NCI-H2196 treated with DMSO at 0.1 percent for 48 hours (cell line): ENCODE results near the gene PDIA3.
"Not testable (repeated sequence)": the region's sequence is repeated elsewhere in the genome, so short reads cannot be mapped to it uniquely, and the experiment has no call there.

Experiments
- DNase-seq: peaks from one replicate; lab custom pipeline; 2025; ENCODE audit not compliant: unreplicated experiment; lab: John Stamatoyannopoulos, UW

The PDIA3 gene

GRCh38 chr15:43776101-43776717, 30.0 kb downstream of the PDIA3 start:
- DNase-seq, result no peak

GRCh38 chr15:43776718-43777266, 30.6 kb downstream of the PDIA3 start, which contains the start of gene ELL3:
Gene ELL3, minus strand, starts transcription at chr15:43776966. Its CDS starts 65 bp downstream, at chr15:43776901.
- peak; percentile 42 for DNase-seq

GRCh38 chr15:43777267-43777914, 31.2 kb downstream of the PDIA3 start:
- peak; percentile 60 for DNase-seq

- no peak for DNase-seq
Measured at GRCh38 chr15:43779016-43779415, 32.8 kb downstream of the PDIA3 start.

DNA sequence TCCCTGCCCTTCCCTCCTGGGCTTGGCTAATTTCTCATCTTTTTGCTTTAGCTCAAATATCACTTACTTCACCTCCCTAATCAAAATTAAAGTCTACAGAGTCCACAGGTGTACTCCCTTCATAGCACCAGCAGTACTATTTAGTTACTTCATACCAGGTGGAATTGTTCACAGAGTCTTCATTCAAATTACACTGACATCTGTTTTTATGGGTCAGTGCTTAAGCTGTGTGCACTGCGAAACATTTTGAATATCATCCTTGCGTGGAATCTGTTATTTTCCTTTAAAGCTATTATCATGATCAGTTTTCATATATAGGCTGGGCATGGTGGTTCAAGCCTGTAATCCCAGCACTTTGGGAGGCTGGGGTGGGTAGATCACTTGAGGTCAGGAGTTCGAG, 43.2 kb downstream of the PDIA3 start:
- DNase-seq, result no peak

- peak; percentile 81 for DNase-seq
Measured at GRCh38 chr15:43791993-43792760, 45.9 kb downstream of the PDIA3 start, which contains the start of gene SERF2. Gene SERF2, plus strand, starts transcription at chr15:43792320. Its CDS starts 57 bp downstream, at chr15:43792377.

DNA sequence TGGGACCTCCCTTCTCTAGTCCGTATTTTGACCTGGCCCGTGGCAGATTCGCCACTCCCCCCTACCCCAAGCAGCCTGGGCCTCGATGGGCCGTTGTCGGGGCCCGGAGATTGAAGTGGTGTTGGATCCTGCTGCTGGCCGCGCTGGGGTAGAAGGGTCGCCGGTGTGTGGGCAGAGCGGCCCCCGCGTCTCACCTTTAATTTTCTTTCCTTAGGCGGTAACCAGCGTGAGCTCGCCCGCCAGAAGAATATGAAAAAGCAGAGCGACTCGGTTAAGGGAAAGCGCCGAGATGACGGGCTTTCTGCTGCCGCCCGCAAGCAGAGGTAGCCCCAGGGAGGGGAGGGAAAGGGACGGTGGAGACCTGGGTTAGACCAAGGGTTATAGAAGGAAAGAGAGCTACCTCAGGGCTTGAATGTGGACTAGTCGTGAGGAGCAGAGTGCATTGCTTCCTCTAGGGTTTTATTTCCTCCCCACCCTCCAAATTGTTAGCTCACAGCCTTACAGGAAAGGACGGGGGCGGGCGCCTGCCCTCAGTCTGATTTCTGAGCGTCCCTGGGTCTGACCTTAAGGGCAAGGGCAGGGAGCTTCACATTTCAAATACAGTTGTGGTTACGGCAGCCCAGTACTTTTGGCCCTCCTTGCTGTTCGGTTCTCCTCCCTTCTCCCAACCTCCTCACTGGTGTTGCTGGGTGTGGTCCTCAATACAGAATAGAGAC, 46.7 kb downstream of the PDIA3 start:
- no peak for DNase-seq

DNA sequence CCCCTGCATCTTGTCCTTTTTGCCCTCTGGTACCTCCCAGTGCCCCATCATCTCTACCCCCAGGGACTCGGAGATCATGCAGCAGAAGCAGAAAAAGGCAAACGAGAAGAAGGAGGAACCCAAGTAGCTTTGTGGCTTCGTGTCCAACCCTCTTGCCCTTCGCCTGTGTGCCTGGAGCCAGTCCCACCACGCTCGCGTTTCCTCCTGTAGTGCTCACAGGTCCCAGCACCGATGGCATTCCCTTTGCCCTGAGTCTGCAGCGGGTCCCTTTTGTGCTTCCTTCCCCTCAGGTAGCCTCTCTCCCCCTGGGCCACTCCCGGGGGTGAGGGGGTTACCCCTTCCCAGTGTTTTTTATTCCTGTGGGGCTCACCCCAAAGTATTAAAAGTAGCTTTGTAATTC, 47.4 kb downstream of the PDIA3 start:
- DNase-seq, result no peak

- no peak for DNase-seq
Measured at GRCh38 chr15:43794269-43795037, 48.2 kb downstream of the PDIA3 start.

DNA sequence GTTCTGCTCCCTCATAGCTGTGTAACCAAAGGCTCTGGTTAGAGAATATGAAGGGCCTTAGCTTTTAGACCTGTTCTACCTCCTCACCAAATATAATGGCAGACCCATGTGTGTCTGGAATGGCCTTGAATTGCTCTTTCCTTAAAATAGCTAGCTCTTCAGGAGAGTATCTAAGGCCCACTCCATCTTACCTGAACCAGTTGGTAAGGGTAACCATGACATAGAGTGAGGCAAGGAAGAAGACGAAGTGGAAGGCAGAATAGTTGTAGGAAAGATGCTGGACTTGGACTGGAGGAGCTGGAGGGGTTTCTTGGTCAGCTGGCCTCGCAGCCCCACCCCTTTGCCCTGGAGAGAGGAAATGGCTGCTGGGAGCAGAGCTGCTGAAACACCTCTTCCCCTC, 49.0 kb downstream of the PDIA3 start:
- DNase-seq, result no peak

GRCh38 chr15:43795997-43796396, 49.8 kb downstream of the PDIA3 start:
- no peak for DNase-seq

- DNase-seq, result no peak
Measured at GRCh38 chr15:43796566-43796965, 50.3 kb downstream of the PDIA3 start.

GRCh38 chr15:43799209-43799944, 53.1 kb downstream of the PDIA3 start:
- DNase-seq, result no peak

GRCh38 chr15:43799945-43800285, 53.7 kb downstream of the PDIA3 start, which contains the start of gene SERINC4:
Gene SERINC4, minus strand, starts transcription at chr15:43800220. Its CDS starts 234 bp downstream, at chr15:43799986.
- no peak for DNase-seq

- peak; percentile 55 for DNase-seq
Measured at GRCh38 chr15:43800286-43801141, 54.3 kb downstream of the PDIA3 start, which contains the start of gene HYPK. Gene HYPK, plus strand, starts transcription at chr15:43800599. Its CDS starts 24 bp downstream, at chr15:43800623.

DNA sequence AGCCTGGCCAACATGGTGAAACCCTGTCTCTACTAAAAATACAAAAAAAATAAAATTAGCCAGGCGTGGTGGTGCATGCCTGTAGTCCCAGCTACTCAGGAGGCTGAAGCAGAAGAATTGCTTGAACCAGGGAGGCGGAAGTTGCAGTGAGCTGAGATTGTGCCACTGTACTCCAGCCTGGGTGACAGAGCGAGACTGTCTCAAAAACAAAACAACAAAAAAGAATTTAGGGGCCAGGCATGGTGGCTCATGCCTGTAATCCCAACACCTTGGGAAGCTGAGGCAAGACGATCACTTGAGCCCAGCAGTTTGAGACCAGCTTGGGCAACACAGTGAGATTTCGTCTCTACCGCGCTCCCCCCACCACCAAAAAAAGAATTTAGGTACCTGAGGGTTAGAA, 56.4 kb downstream of the PDIA3 start:
- DNase-seq, result not testable (repeated sequence)

DNA sequence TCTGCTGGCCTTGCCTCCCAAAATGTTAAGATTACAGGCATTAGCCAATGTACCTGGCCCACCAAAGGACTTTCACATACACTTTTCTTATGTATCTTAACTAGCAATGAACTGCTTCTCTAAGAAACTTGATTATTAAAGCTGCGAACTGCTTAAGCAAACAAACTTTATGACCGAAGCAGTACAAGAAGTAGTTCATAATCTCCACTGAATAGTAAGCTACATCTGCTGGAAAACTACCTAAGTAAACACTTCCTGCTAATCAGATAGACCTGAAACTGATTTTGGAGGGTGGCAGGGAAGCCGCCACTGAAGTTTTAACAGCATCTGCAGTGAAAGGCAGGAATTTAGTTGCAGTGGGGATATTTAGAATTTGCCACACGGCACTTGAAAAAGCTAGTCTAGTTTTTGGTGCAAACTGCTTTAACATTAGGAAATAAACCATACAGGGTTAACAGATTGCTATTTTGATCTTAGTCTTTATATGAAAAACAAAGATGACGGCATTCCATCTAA, 62.3 kb downstream of the PDIA3 start:
- DNase-seq, result no peak

GRCh38 chr15:43808960-43809678, 62.9 kb downstream of the PDIA3 start:
- DNase-seq, result no peak
